ENCODE measurements around the gene PRMT7.

DNA sequence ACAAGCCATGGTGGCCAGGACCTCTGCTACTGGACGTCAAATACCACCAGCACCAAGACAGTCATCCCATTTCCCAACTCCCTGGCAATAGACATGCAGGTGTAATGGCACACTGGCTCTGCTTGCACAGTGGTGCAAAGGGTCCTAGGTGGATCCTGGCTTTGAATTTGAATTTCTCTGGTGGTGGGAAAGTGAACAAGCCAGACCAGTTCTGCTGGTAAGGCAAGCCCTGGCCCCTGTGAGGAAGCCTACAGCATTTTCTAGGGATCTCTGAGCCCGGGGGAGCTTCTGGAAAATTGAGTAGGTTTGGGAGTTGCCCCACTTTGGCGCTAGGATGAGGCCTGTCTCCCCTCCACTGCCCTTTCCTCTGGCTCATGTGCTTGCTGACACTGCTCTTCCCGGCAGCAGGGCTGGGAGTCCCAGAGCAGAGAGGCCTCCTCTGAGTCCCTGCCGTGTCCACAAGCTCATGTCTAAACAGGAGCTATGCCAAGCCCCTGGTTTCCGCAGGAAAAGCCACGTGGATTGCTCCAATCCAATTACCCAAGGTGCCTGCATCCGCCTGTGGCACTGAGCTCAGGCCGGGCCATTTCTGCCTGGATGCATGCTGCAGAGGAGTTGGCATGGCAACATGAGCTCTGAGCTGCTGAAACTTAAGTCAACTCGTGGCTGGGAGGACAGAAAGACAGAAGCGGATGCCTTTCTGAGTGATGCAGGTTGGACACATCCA is 67.0 kb downstream of the PRMT7 start:
- TF ChIP-seq, protein P1, sequence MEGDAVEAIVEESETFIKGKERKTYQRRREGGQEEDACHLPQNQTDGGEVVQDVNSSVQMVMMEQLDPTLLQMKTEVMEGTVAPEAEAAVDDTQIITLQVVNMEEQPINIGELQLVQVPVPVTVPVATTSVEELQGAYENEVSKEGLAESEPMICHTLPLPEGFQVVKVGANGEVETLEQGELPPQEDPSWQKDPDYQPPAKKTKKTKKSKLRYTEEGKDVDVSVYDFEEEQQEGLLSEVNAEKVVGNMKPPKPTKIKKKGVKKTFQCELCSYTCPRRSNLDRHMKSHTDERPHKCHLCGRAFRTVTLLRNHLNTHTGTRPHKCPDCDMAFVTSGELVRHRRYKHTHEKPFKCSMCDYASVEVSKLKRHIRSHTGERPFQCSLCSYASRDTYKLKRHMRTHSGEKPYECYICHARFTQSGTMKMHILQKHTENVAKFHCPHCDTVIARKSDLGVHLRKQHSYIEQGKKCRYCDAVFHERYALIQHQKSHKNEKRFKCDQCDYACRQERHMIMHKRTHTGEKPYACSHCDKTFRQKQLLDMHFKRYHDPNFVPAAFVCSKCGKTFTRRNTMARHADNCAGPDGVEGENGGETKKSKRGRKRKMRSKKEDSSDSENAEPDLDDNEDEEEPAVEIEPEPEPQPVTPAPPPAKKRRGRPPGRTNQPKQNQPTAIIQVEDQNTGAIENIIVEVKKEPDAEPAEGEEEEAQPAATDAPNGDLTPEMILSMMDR (conservative IDR thresholded peaks at IDR 0.05; ENCODE audit: low read length), result no peak
- no peak for TF ChIP-seq EZH2phosphoT487 (IDR thresholded peaks at IDR 0.05; ENCODE audit: borderline replicate concordance, low read depth, low read length)

Data from OCI-LY7 (cell line).